WTC11 (cell line): ENCODE measurements around the gene SGF29.
"Not testable (repeated sequence)": the region's sequence is repeated elsewhere in the genome, so short reads cannot be mapped to it uniquely, and the experiment has no call there.

Source experiments
- ELF4 ChIP-seq: sonication (generic); formaldehyde crosslinking; IDR thresholded peaks from 2 replicates; pipeline ENCODE4 v1.8.1; 2022; ENCODE audit warnings: low read depth, mild to moderate bottlenecking, moderate library complexity, missing genetic modification reagents
- NFYB ChIP-seq: sonication (generic); formaldehyde crosslinking; conservative IDR thresholded peaks from 2 replicates; pipeline ENCODE4 v1.8.0; 2022; ENCODE audit warnings: low read depth, missing genetic modification reagents
- TEAD4 ChIP-seq: sonication (generic); formaldehyde crosslinking; IDR thresholded peaks from 2 replicates; pipeline ENCODE4 v1.8.0; 2022; ENCODE audit warnings: mild to moderate bottlenecking, missing genetic modification reagents
- TP53 ChIP-seq: sonication (generic); formaldehyde crosslinking; IDR thresholded peaks from 2 replicates; pipeline ENCODE4 v1.8.1; 2023; ENCODE audit warnings: mild to moderate bottlenecking, missing genetic modification reagents
- ZNF219 ChIP-seq: sonication (generic); formaldehyde crosslinking; IDR thresholded peaks from 2 replicates; pipeline ENCODE4 v1.8.0; 2023; ENCODE audit warnings: missing genetic modification reagents, mild to moderate bottlenecking, borderline replicate concordance
- TF ChIP-seq, protein P1 (sequence below): sonication (generic); formaldehyde crosslinking; IDR thresholded peaks from 2 replicates; pipeline ENCODE4 v1.8.1; 2023; ENCODE audit warnings: mild to moderate bottlenecking, moderate library complexity, missing genetic modification reagents
- TF ChIP-seq, protein P2 (sequence below): fragments of 200-600 bp; IDR thresholded peaks from 2 replicates; pipeline ENCODE4 v1.8.0; 2022; ENCODE audit warnings: antibody characterized with exemption
- TF ChIP-seq, protein P3 (sequence below): sonication (generic); formaldehyde crosslinking; IDR thresholded peaks from 2 replicates; pipeline ENCODE4 v1.8.1; 2022; ENCODE audit warnings: missing genetic modification reagents, borderline replicate concordance
- TF ChIP-seq, protein P4 (sequence below): sonication (generic); formaldehyde crosslinking; IDR thresholded peaks from 2 replicates; pipeline ENCODE4 v1.8.1; 2022; ENCODE audit warnings: low read depth, mild to moderate bottlenecking, moderate library complexity, missing genetic modification reagents, borderline replicate concordance
- TF ChIP-seq, protein P5 (sequence below): sonication (generic); formaldehyde crosslinking; IDR thresholded peaks from 2 replicates; pipeline ENCODE4 v1.8.0; 2022; ENCODE audit warnings: mild to moderate bottlenecking, missing genetic modification reagents
- TF ChIP-seq, protein P6 (sequence below): sonication (generic); formaldehyde crosslinking; IDR thresholded peaks from 2 replicates; pipeline ENCODE4 v1.8.1; 2023; ENCODE audit warnings: mild to moderate bottlenecking, missing genetic modification reagents, moderate library complexity
- TF ChIP-seq, protein P7 (sequence below): sonication (generic); formaldehyde crosslinking; conservative IDR thresholded peaks from 2 replicates; pipeline ENCODE4 v1.8.1; 2022; ENCODE audit warnings: mild to moderate bottlenecking, missing genetic modification reagents
- TF ChIP-seq, protein P8 (sequence below): sonication (generic); formaldehyde crosslinking; IDR thresholded peaks from 2 replicates; pipeline ENCODE4 v1.8.0; 2022; ENCODE audit warnings: mild to moderate bottlenecking, missing genetic modification reagents

DNA sequence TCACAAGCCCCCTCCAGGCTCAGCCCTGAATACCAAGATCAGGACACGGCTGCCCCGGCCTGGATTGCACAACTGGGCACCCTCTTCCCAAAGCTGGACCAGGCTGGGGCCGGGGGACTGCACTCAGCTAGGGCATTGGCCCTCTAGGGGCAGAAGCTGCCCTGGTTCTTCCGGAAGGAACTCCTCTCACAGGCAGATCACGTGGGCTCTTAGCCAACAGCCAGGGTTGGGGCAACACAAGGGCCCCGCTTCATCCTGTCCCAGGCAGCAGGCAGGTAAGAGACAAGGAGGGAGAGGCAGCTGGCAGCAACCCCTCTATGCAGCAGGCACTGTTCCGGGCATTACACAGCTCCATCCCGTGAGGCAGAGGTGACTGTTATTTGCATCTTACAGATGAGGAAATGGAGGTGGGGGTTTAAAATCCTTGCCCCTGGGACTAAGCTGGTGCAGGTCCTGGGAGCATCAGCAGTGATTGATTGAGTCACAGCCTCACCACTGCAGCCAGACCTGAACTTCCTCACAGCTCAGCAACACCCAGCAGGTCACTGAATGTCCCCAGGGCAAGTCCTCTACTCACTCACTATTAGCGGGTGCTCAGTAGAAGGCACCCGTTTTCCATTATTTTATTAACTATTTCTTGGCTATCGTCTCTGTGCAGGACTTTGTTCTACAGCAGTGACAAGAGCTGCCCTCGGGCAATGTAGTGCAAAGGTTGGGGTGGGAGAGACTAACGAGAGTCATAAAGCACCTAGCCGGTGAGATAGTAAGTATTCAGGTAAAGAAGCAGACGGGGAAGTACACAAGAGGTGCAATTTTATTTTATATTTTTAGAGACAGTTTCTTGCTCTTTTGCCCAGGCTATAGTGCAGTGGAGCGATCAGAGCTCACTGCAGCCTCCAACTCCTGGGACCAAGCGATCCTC is 58.9 kb downstream of the SGF29 start:
- TF ChIP-seq ZNF219 (CRISPR knock-in tag); TEAD4 (CRISPR knock-in tag); TP53; ELF4 (CRISPR knock-in tag); NFYB (CRISPR knock-in tag): not testable (repeated sequence)
- TF ChIP-seq, protein P1, sequence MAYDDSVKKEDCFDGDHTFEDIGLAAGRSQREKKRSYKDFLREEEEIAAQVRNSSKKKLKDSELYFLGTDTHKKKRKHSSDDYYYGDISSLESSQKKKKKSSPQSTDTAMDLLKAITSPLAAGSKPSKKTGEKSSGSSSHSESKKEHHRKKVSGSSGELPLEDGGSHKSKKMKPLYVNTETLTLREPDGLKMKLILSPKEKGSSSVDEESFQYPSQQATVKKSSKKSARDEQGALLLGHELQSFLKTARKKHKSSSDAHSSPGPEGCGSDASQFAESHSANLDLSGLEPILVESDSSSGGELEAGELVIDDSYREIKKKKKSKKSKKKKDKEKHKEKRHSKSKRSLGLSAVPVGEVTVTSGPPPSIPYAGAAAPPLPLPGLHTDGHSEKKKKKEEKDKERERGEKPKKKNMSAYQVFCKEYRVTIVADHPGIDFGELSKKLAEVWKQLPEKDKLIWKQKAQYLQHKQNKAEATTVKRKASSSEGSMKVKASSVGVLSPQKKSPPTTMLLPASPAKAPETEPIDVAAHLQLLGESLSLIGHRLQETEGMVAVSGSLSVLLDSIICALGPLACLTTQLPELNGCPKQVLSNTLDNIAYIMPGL = not testable (repeated sequence)
- TF ChIP-seq, protein P2, sequence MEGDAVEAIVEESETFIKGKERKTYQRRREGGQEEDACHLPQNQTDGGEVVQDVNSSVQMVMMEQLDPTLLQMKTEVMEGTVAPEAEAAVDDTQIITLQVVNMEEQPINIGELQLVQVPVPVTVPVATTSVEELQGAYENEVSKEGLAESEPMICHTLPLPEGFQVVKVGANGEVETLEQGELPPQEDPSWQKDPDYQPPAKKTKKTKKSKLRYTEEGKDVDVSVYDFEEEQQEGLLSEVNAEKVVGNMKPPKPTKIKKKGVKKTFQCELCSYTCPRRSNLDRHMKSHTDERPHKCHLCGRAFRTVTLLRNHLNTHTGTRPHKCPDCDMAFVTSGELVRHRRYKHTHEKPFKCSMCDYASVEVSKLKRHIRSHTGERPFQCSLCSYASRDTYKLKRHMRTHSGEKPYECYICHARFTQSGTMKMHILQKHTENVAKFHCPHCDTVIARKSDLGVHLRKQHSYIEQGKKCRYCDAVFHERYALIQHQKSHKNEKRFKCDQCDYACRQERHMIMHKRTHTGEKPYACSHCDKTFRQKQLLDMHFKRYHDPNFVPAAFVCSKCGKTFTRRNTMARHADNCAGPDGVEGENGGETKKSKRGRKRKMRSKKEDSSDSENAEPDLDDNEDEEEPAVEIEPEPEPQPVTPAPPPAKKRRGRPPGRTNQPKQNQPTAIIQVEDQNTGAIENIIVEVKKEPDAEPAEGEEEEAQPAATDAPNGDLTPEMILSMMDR = not testable (repeated sequence)
- TF ChIP-seq, protein P3, sequence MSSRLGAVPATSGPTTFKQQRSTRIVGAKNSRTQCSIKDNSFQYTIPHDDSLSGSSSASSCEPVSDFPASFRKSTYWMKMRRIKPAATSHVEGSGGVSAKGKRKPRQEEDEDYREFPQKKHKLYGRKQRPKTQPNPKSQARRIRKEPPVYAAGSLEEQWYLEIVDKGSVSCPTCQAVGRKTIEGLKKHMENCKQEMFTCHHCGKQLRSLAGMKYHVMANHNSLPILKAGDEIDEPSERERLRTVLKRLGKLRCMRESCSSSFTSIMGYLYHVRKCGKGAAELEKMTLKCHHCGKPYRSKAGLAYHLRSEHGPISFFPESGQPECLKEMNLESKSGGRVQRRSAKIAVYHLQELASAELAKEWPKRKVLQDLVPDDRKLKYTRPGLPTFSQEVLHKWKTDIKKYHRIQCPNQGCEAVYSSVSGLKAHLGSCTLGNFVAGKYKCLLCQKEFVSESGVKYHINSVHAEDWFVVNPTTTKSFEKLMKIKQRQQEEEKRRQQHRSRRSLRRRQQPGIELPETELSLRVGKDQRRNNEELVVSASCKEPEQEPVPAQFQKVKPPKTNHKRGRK (CRISPR knock-in tag) = not testable (repeated sequence)
- TF ChIP-seq, protein P4, sequence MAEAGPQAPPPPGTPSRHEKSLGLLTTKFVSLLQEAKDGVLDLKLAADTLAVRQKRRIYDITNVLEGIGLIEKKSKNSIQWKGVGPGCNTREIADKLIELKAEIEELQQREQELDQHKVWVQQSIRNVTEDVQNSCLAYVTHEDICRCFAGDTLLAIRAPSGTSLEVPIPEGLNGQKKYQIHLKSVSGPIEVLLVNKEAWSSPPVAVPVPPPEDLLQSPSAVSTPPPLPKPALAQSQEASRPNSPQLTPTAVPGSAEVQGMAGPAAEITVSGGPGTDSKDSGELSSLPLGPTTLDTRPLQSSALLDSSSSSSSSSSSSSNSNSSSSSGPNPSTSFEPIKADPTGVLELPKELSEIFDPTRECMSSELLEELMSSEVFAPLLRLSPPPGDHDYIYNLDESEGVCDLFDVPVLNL = not testable (repeated sequence)
- TF ChIP-seq, protein P5, sequence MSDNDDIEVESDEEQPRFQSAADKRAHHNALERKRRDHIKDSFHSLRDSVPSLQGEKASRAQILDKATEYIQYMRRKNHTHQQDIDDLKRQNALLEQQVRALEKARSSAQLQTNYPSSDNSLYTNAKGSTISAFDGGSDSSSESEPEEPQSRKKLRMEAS (CRISPR knock-in tag) = not testable (repeated sequence)
- TF ChIP-seq, protein P6, sequence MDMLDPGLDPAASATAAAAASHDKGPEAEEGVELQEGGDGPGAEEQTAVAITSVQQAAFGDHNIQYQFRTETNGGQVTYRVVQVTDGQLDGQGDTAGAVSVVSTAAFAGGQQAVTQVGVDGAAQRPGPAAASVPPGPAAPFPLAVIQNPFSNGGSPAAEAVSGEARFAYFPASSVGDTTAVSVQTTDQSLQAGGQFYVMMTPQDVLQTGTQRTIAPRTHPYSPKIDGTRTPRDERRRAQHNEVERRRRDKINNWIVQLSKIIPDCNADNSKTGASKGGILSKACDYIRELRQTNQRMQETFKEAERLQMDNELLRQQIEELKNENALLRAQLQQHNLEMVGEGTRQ (CRISPR knock-in tag) = not testable (repeated sequence)
- TF ChIP-seq, protein P7, sequence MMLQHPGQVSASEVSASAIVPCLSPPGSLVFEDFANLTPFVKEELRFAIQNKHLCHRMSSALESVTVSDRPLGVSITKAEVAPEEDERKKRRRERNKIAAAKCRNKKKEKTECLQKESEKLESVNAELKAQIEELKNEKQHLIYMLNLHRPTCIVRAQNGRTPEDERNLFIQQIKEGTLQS (CRISPR knock-in tag) = not testable (repeated sequence)
- TF ChIP-seq, protein P8, sequence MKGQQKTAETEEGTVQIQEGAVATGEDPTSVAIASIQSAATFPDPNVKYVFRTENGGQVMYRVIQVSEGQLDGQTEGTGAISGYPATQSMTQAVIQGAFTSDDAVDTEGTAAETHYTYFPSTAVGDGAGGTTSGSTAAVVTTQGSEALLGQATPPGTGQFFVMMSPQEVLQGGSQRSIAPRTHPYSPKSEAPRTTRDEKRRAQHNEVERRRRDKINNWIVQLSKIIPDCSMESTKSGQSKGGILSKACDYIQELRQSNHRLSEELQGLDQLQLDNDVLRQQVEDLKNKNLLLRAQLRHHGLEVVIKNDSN (CRISPR knock-in tag) = not testable (repeated sequence)
